Daoy (cell line): ENCODE results near the gene LHPP. TPM values are rescaled to one million over a fixed set of nuclear protein-coding genes. Genes with fewer than 3 reads are reported as not detected.

Experiments used
- DNase-seq: peaks from one replicate; pipeline ENCODE4 v3.0.0-alpha.2; 2015; ENCODE audit warnings: low read depth
- total RNA-seq: library from RNA; depleted of rRNA; stranded (reverse); fragments of >200 nt; shearing (Covaris generic); gene quantifications from 2 replicates; pipeline ENCODE4 v1.2.3, GENCODE V29; 2014

The LHPP gene
- total RNA-seq, 1 experiment from 2014 or later, result 2.6 TPM

GRCh38 chr10:124447751-124448466 is 13.7 kb upstream of the LHPP start:
- DNase-seq, result no peak

- DNase-seq, result no peak
Measured at GRCh38 chr10:124448696-124449169, 12.9 kb upstream of the LHPP start.

- no peak for DNase-seq
Measured at GRCh38 chr10:124449170-124450011, 12.2 kb upstream of the LHPP start.

GRCh38 chr10:124450012-124450782 is 11.4 kb upstream of the LHPP start, which contains the start of gene NKX1-2:
NKX1-2 (minus strand) TSS chr10:124450035; CDS start chr10:124449943, 92 bp downstream.
- DNase-seq, result no peak

DNA sequence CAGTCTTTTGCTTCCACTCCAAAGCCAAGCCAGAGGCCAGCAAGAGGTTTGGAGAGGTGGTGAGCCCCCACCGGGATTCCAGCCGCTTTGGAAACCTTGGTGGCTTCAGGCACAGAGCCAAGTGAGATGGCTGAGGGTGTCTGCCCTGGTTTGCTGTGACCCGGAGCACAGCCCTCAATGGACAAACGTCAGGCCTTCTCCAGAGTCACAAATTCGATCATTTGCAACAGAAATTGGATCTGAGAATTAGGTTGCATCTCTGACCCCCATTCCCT is 10.9 kb upstream of the LHPP start:
- no peak for DNase-seq

GRCh38 chr10:124451276-124451675 is 10.3 kb upstream of the LHPP start:
- no peak for DNase-seq

- DNase-seq, result no peak
Measured at GRCh38 chr10:124453960-124454610, 7.5 kb upstream of the LHPP start.

DNA sequence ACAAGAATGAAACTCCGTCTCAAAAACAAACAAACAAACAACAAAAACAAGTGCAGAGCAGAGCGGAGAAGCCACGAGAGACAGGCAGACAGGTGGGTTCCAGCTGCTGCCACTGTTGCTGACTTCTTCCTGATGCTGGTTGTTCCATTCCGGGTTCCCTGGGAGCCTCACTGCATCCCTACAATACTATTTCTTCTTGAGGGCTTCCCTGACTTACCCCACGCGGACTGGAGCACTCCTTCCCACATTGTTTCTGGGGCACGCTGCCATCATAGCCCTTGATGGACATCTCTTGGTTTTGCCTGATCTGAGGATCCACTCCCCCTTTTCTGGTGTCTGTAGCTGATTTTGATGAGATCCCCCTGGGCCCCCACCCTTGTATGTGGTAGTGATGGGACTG is 6.2 kb upstream of the LHPP start:
- no peak for DNase-seq

DNA sequence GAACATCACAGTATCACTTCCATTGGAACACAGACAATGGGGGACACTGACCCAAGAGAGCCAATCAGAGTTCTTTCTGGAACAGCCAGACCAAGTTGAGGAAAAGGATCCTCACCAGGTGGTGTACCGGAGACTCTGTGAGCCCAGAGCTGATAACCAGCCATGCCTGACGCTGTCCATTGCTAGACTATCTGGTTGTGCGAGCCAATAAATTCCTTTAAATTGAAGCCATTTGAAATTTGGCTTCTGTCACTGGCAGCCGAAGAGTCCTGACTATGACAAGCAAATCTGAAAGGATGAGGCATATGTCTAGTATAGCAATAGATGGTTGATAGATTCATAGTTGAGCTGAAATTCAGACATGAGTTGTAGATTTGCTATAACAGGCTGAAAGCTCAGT is 3.1 kb upstream of the LHPP start:
- no peak for DNase-seq

GRCh38 chr10:124458889-124459288 is 2.7 kb upstream of the LHPP start:
- DNase-seq, result no peak

GRCh38 chr10:124459395-124459794 is 2.2 kb upstream of the LHPP start:
- DNase-seq, result no peak

- DNase-seq, result no peak
Measured at GRCh38 chr10:124460144-124460543, 1.5 kb upstream of the LHPP start.

GRCh38 chr10:124462348-124462695 is 699 bp downstream of the LHPP start:
- DNase-seq, result no peak

GRCh38 chr10:124464028-124464965 is 2.7 kb downstream of the LHPP start:
- DNase-seq, result no peak

GRCh38 chr10:124465003-124465776 is 3.6 kb downstream of the LHPP start:
- DNase-seq, result no peak

GRCh38 chr10:124465777-124466488 is 4.3 kb downstream of the LHPP start:
- no peak for DNase-seq

DNA sequence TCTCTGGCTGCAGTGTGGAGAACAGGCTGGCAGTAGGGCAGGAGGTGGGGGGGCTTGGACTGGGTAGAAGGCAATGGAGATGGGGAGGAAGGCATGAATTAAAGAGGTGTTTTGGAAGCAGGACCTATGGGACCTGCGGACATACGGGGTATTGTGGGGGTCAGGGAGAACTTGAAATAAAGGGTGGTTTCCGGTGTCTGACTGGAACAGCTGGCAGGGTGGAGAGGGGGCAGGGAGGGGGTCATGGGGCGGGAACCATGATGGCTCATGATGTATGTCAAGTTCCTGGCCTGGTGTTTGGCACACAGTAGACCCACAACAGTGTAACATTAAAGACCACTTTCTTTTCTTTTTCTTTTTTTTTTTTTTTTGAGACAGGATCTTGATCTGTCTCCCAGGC is 5.5 kb downstream of the LHPP start:
- no peak for DNase-seq

DNA sequence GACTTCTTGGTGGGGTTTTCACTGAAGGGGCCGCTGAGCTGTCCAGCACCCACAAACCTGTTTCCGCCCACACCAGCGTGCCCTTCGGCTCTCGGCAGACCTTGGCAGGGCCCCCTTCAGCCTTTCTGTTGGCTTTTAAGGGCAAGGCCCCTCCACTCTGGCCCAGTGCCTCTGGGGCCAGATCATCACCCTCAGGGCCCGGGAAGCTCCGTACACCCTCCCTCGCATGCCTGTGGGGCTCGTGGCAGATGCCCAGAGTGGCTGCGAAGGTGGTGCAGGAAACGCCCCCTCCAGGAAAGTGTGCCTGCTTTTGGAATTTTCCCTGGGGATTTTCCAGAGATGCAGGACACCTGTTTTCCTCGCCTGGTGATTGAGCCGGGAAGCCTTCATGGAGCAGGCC is 7.0 kb downstream of the LHPP start:
- no peak for DNase-seq

- no peak for DNase-seq
Measured at GRCh38 chr10:124469956-124470484, 8.4 kb downstream of the LHPP start.
